H1 (cell line): Measurements from ENCODE around the gene PCNX3.

Experiments
- CEBPB ChIP-seq: IDR thresholded peaks from 2 replicates; pipeline ENCODE4 v1.6.1; 2012; ENCODE audit warnings: low read depth, low read length
- CTCF ChIP-seq, 3 experiments: IDR thresholded peaks; 1 replicate in 2 of 3; 2 replicates in 1 of 3; pipeline versions ENCODE4 v1.5.1 to v1.6.1; 2011; ENCODE audit warnings: low read length in 3 of 3, mild to moderate bottlenecking in 3 of 3, inconsistent platforms in 2 of 3, low read depth in 1 of 3, moderate library complexity in 1 of 3; ENCODE audit not compliant: insufficient read depth in 1 of 3; ENCODE audit errors: control extremely low read depth in 1 of 3
- EP300 ChIP-seq, 2 experiments: IDR thresholded peaks; 1 replicate in 1 of 2; 2 replicates in 1 of 2; pipeline ENCODE4 v1.6.1; 2011 to 2012; ENCODE audit warnings: low read depth in 2 of 2, low read length in 2 of 2, mild to moderate bottlenecking in 2 of 2, borderline replicate concordance in 1 of 2, inconsistent platforms in 1 of 2, moderate library complexity in 1 of 2
- EZH2 ChIP-seq: fragments of 200-600 bp; sonication (generic); IDR thresholded peaks from 2 replicates; pipeline ENCODE4 v1.7.1; 2012; ENCODE audit warnings: low read depth, mild to moderate bottlenecking, moderate library complexity, low read length, inconsistent platforms; ENCODE audit not compliant: severe bottlenecking
- POLR2AphosphoS5 ChIP-seq: IDR thresholded peaks from 2 replicates; pipeline ENCODE4 v1.6.1; 2011; ENCODE audit warnings: low read depth, low read length
- POU5F1 ChIP-seq: IDR thresholded peaks from 2 replicates; pipeline ENCODE4 v1.6.1; 2011; ENCODE audit warnings: low read depth, mild to moderate bottlenecking, low read length, moderate library complexity
- RBBP5 ChIP-seq: IDR thresholded peaks from 2 replicates; pipeline ENCODE4 v1.7.1; 2012; ENCODE audit warnings: low read depth, mild to moderate bottlenecking, inconsistent platforms, low read length, moderate library complexity, borderline replicate concordance
- SAP30 ChIP-seq: fragments of 300-600 bp; sonication (generic); IDR thresholded peaks from 2 replicates; pipeline ENCODE4 v1.7.1; 2012; ENCODE audit warnings: low read length, moderate library complexity, mild to moderate bottlenecking, inconsistent platforms; ENCODE audit not compliant: insufficient read depth, insufficient replicate concordance
- SP2 ChIP-seq: IDR thresholded peaks from 2 replicates; pipeline ENCODE4 v1.6.1; 2012; ENCODE audit warnings: mild to moderate bottlenecking, low read length, inconsistent platforms
- TF ChIP-seq, protein P1 (sequence below): IDR thresholded peaks from 2 replicates; pipeline ENCODE4 v1.6.1; 2011; ENCODE audit warnings: low read depth, mild to moderate bottlenecking, low read length; ENCODE audit not compliant: insufficient read depth

DNA sequence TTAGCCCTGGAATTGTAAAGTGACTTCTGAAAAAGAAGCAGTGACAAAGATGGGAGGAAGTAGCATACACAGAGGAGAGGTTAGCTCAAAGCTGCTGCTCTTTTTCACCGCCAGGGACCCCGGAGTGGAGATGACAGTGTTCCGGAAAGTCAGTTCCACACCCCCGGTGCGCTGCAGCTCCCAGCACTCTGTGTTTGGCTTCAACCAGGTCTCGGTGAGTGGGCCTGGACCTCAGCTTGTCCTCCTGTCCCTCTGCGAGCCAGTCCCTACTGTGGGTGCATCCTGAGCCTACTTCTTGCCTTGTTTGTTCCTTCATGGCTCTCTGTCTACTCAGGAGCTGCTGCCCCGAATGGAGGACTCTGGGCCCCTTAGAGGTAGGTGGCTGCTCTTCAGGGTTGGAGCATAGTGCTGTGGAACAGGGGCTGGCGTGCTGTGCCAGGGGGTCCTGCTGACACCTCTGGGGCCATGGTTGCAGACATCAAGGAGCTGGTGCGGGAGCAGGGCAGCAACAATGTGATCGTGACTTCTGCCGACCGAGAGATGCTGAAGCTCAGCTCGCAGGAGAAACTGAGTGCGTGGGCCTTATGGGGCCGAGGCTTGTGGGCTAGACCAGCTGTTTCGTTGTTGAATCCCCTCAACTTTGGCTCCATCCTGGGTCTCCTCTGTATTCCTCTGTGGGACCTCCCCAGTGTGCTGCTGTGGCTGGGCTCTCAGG, 1.7 kb downstream of the PCNX3 start:
- no peak for TF ChIP-seq EZH2
- no peak for TF ChIP-seq SP2
- TF ChIP-seq EP300 (IDR thresholded peaks at IDR 0.05; ENCODE audit: borderline replicate concordance in 1 of 2, low read depth in 2 of 2, low read length in 2 of 2) = no peak
- TF ChIP-seq, protein P1, sequence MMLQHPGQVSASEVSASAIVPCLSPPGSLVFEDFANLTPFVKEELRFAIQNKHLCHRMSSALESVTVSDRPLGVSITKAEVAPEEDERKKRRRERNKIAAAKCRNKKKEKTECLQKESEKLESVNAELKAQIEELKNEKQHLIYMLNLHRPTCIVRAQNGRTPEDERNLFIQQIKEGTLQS = no peak
- no peak for TF ChIP-seq RBBP5
- no peak for TF ChIP-seq CEBPB
- no peak for TF ChIP-seq POLR2AphosphoS5
- no peak for TF ChIP-seq CTCF (IDR thresholded peaks at IDR 0.05; ENCODE audit: control extremely low read depth in 1 of 3, insufficient read depth in 1 of 3, low read depth in 1 of 3, low read length in 3 of 3)
- TF ChIP-seq POU5F1 = no peak
- TF ChIP-seq SAP30 = no peak
